ENCODE data around the gene TEKTIP1.

Gene TEKTIP1

DNA sequence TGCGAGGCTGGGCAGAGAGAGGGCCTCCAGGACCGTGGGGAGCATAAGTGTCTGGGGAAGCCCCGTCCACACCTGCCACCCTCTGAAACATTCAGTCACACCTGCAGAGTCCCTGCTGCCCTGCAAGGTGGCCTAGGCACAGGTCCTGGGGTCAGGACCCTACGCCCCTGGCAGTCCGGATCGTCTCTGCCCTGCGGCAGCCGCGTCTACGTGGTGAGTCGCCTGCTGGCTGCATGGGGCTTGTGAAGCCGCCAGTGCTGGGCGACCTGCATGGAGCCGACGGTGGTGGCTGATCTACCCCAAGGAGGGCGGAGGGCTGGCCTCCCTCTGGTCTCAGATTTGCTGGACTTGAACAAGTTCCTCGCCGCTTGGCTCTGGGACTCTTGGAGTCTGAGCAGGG is 19.8 kb upstream of the TEKTIP1 start:
- H3K4me3 ChIP-seq (ENCODE audit: low read depth, low read length) = no peak overlapping the region
- TF ChIP-seq, protein P1, sequence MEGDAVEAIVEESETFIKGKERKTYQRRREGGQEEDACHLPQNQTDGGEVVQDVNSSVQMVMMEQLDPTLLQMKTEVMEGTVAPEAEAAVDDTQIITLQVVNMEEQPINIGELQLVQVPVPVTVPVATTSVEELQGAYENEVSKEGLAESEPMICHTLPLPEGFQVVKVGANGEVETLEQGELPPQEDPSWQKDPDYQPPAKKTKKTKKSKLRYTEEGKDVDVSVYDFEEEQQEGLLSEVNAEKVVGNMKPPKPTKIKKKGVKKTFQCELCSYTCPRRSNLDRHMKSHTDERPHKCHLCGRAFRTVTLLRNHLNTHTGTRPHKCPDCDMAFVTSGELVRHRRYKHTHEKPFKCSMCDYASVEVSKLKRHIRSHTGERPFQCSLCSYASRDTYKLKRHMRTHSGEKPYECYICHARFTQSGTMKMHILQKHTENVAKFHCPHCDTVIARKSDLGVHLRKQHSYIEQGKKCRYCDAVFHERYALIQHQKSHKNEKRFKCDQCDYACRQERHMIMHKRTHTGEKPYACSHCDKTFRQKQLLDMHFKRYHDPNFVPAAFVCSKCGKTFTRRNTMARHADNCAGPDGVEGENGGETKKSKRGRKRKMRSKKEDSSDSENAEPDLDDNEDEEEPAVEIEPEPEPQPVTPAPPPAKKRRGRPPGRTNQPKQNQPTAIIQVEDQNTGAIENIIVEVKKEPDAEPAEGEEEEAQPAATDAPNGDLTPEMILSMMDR (IDR thresholded peaks at IDR 0.05; ENCODE audit: low read depth, low read length, missing control alignments) = no peak
- no peak for DNase-seq (ENCODE audit: low read depth)
- in situ Hi-C loops (cut with HindIII; ENCODE audit: low sequenced_read_pairs) = no loop called here

- no peak overlapping the region for H3K4me3 ChIP-seq (ENCODE audit: low read depth, low read length)
- in situ Hi-C loops (cut with HindIII; ENCODE audit: low sequenced_read_pairs) = no loop called here
- DNase-seq (ENCODE audit: low read depth) = no peak
- TF ChIP-seq, protein P1 (IDR thresholded peaks at IDR 0.05; ENCODE audit: low read depth, low read length, missing control alignments) = no peak
Measured at GRCh38 chr19:3520166-3521103, 18.5 kb upstream of the TEKTIP1 start.

GRCh38 chr19:3521104-3521445 is 17.9 kb upstream of the TEKTIP1 start:
- DNase-seq (ENCODE audit: low read depth) = no peak
- TF ChIP-seq, protein P1 (IDR thresholded peaks at IDR 0.05; ENCODE audit: low read depth, low read length, missing control alignments) = no peak
- no peak overlapping the region for H3K4me3 ChIP-seq (ENCODE audit: low read depth, low read length)
- in situ Hi-C loops (cut with HindIII; ENCODE audit: low sequenced_read_pairs) = no loop called here

DNA sequence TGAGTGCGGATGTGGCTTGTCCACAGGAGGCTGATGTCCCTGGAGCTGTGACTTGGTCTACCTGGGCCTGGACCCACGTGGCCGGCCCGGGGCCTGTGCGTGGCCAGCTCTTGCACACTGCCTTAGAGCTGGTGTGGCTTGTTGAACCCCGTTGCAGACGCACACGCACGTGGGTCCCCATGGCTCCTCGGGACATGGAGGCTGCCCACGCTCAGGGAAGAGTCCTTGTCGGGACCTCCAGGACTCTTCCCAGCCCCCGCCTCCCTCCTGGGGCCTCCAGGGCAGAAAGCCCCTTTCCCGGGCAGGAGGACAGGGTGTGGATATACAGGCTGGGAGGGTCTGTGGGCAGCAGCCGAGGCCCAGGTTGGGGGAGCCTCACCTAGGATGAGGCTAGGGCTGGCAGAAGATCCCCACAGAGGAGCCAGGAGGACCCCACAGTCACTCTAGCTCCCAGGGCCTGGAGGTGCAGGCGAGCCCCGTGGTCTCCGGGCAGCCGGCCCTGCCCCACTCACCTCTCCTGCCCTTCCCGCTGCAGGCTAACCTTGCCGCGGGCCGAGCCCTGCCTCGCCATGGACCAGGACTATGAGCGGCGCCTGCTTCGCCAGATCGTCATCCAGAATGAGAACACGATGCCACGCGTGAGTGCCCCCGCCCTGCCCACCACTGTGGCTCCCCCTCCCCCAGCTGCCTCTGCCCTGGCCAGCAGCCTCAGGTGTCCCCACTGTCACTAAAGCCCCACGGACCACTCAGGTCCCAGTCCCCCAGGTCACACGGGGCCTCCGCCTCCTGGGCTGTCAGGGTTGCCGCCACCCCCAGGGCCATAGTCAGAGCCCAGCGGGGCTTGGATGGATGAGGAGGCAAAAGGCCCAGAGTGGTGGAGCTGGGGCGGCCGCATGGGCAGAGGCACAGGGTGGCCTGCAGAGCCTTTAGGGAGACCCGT is 16.3 kb upstream of the TEKTIP1 start:
- DNase-seq (ENCODE audit: low read depth) = no peak
- in situ Hi-C loops (cut with HindIII; ENCODE audit: low sequenced_read_pairs) = no loop called here
- TF ChIP-seq, protein P1 (IDR thresholded peaks at IDR 0.05; ENCODE audit: low read depth, low read length, missing control alignments) = no peak
- no peak overlapping the region for H3K4me3 ChIP-seq (ENCODE audit: low read depth, low read length)

GRCh38 chr19:3523361-3524077 is 15.5 kb upstream of the TEKTIP1 start:
- no peak overlapping the region for H3K4me3 ChIP-seq (ENCODE audit: low read depth, low read length)
- no peak for DNase-seq (ENCODE audit: low read depth)
- in situ Hi-C loops (cut with HindIII; ENCODE audit: low sequenced_read_pairs) = no loop called here
- TF ChIP-seq, protein P1 (IDR thresholded peaks at IDR 0.05; ENCODE audit: low read depth, low read length, missing control alignments) = no peak

All from astrocyte of the cerebellum (primary cell).